T-helper 2 cell treated with Interferon-gamma antibody and Interleukin-4, amounts not matched to agents 5 μg/mL and 100 μg/mL, for 36 hours (primary cell): Measurements from ENCODE around the gene ASCL4.

Experiments
- DNase-seq: peaks from one replicate; pipeline ENCODE4 v3.0.0; 2021; ENCODE audit warnings: low spot score
- H3K27ac Mint-ChIP-seq: one replicate; pipeline ENCODE4 v1.8.0; 2021; ENCODE audit warnings: mild to moderate bottlenecking, mixed read lengths
- H3K27me3 Mint-ChIP-seq: one replicate; pipeline ENCODE4 v1.8.0; 2021; ENCODE audit warnings: low read depth, mixed read lengths
- H3K36me3 Mint-ChIP-seq: one replicate; pipeline ENCODE4 v1.8.0; 2021; ENCODE audit warnings: low read depth, mixed read lengths
- H3K4me1 Mint-ChIP-seq: one replicate; pipeline ENCODE4 v1.8.0; 2021; ENCODE audit warnings: low read depth, mixed read lengths
- H3K4me3 Mint-ChIP-seq: one replicate; pipeline ENCODE4 v1.8.0; 2022; ENCODE audit warnings: mild to moderate bottlenecking, moderate library complexity, mixed read lengths
- H3K9me3 Mint-ChIP-seq: one replicate; pipeline ENCODE4 v1.8.0; 2021; ENCODE audit warnings: mixed read lengths

The ASCL4 gene

DNA sequence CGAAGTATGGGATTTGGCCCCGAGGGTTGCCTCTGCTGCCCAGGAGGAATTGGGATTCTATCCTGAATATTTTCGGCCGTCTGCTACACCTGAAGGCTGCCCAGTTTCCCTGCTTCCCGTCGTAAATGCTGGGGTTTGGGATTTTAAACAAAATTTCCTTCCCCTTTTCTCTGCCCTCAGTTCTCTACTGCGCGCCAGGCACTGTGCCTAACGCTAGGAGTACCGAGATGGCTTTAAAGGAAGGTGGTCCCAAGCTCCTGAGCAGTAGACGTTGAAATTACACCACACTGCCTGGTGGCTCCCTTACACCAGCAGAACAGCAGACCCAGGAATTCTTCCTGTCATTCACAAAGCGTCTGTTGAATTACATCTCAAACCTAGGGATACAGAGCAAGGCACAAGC, 13.0 kb upstream of the ASCL4 start:
- H3K9me3 Mint-ChIP-seq = peaks cover 6% of the 10 kb centered on the region
- DNase-seq = no peak

DNA sequence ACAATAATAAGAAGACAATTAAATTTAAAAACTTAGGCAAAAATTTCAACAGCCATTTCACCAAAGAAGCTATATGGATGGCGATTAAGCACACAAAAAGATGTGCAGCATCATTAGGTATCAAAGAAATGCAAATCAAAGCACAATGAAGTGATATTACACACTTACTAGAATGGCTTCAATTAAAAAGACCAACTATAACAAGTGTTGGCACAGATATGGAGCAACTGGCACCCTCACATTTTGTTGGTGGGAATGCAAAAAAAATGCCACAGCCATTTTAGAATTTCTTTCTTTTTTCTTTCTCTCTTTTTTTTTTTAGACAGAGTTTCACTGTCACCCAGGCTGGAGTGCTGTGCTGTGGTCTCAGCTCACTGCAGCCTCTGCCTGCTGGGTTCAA, 11.6 kb upstream of the ASCL4 start:
- Mint-ChIP-seq H3K4me3 (no peak overlapping the region), H3K27ac (no peak overlapping the region), H3K9me3 (peaks cover 6% of the 10 kb centered on the region), H3K36me3 (peaks cover 11% of the 10 kb centered on the region), H3K27me3 (peaks cover 20% of the 10 kb centered on the region), H3K4me1 (peaks cover 26% of the 10 kb centered on the region)
- no peak for DNase-seq

More for the DNA sequence above, 13.0 kb upstream of the ASCL4 start:
- peak overlapping the region; percentile 85 for H3K4me3 Mint-ChIP-seq
- peak overlapping the region; percentile 88 for H3K27ac Mint-ChIP-seq
- H3K27me3 Mint-ChIP-seq = peaks cover 10% of the 10 kb centered on the region
- peaks cover 20% of the 10 kb centered on the region for H3K36me3 Mint-ChIP-seq
- H3K4me1 Mint-ChIP-seq = peaks cover 29% of the 10 kb centered on the region

DNA sequence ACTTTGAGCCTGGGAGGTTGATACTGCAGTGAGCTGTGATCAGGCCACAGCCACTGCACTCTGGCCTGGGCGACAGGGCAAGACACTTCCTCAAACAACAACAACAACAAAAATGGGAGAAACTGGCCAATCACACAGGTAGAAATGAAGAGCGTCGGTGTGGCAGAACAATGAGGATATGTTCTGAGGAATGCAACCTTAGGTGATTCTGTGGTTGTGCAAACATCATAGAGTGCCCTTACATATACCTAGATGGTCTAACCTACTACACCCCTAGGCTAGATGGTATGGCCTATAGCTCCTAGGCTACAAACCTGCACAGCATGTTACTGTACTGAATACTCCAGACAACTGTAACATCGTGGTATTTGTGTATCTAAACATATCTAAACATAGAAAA, 9.9 kb upstream of the ASCL4 start:
- H3K27me3 Mint-ChIP-seq = peaks cover 20% of the 10 kb centered on the region
- no peak overlapping the region for H3K27ac Mint-ChIP-seq
- H3K36me3 Mint-ChIP-seq = peaks cover 3% of the 10 kb centered on the region
- peaks cover 6% of the 10 kb centered on the region for H3K9me3 Mint-ChIP-seq
- H3K4me3 Mint-ChIP-seq = no peak overlapping the region
- peaks cover 13% of the 10 kb centered on the region for H3K4me1 Mint-ChIP-seq
- no peak for DNase-seq

DNA sequence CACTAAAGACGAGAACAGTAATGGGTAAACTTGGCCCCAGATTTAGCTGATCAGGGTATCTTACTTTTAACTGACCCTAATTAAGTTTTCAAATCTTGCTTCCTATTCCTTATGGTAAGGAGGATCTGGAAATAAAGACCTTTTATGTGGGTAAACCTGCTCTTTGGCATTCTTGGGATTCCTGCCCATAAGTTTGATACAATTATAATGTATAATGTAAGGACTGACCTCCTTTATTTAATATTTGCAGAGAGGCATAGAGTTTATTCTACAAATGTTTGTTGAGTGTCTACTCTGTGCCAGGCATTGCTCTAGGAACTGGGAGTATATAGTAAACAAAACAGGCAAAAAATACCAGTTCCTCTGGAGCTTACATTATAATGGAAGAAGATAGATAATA, 9.2 kb upstream of the ASCL4 start:
- H3K27me3 Mint-ChIP-seq = peaks cover 22% of the 10 kb centered on the region
- no peaks in the 10 kb centered on the region for H3K36me3 Mint-ChIP-seq
- no peak overlapping the region for H3K4me3 Mint-ChIP-seq
- no peak overlapping the region for H3K27ac Mint-ChIP-seq
- H3K9me3 Mint-ChIP-seq = peaks cover 6% of the 10 kb centered on the region
- no peak for DNase-seq
- H3K4me1 Mint-ChIP-seq = peaks cover 7% of the 10 kb centered on the region

DNA sequence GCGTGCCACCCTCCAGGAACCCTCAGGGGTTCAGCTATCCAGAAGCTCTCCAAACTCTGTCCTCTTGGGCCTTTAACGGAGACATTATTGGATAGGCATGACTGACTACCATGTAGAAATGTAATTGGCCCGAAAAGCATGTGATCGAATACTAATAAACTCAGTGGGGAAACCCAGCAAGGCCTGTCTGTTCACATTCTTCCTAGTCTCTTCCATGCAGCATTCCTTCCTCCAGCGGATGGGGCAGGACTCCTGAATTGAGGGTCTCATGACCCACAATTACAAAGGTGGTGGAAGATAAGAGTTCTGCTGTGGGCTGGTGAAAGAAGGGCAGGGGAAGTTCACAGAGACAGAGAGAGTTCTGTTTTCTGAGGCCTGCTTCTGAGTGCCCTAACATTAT, 7.0 kb upstream of the ASCL4 start:
- DNase-seq = no peak
- Mint-ChIP-seq H3K4me3 (no peak overlapping the region), H3K27me3 (peaks cover 34% of the 10 kb centered on the region), H3K4me1 (no peaks in the 10 kb centered on the region), H3K27ac (no peak overlapping the region), H3K9me3 (peaks cover 4% of the 10 kb centered on the region), H3K36me3 (no peaks in the 10 kb centered on the region)

DNA sequence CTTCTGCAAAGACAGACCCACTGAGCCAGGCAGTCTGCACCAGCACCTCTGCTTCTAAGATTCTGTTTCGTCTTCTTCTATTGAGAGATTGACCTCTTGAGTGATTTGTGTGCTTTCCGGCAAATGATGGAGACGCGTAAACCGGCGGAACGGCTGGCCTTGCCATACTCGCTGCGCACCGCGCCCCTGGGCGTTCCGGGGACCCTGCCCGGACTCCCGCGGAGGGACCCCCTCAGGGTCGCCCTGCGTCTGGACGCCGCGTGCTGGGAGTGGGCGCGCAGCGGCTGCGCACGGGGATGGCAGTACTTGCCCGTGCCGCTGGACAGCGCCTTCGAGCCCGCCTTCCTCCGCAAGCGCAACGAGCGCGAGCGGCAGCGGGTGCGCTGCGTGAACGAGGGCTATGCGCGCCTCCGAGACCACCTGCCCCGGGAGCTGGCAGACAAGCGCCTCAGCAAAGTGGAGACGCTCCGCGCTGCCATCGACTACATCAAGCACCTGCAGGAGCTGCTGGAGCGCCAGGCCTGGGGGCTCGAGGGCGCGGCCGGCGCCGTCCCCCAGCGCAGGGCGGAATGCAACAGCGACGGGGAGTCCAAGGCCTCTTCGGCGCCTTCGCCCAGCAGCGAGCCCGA, 703 bp downstream of the ASCL4 start:
- Mint-ChIP-seq H3K4me3 (peak overlapping the region; percentile 62), H3K27me3 (peaks cover 82% of the 10 kb centered on the region), H3K36me3 (no peaks in the 10 kb centered on the region), H3K9me3 (no peaks in the 10 kb centered on the region), H3K27ac (no peak overlapping the region), H3K4me1 (peaks cover 26% of the 10 kb centered on the region)
- DNase-seq = no peak

DNA sequence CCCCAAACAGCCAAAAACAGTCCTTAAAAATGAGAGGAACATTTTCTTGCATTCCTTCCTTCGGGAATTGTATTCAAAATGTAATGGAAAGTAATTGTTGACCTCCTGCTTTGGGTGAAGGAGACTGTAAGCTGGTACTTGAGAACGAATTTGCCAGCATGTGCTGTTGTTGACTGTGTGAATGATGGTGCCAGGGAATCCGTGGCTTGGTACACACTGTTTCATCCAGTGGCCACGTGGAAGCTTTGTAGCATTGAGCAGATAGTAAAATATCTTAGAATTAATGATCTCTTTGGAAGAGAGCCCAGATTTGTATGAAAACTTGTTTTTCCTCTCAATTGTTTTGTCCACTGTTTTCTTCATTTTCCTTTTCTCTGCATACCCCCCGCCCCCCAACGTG, 1.7 kb downstream of the ASCL4 start:
- Mint-ChIP-seq H3K27ac (no peak overlapping the region), H3K27me3 (peaks cover 80% of the 10 kb centered on the region), H3K4me3 (no peak overlapping the region), H3K4me1 (peaks cover 26% of the 10 kb centered on the region), H3K36me3 (no peaks in the 10 kb centered on the region), H3K9me3 (no peaks in the 10 kb centered on the region)
- DNase-seq = no peak

DNA sequence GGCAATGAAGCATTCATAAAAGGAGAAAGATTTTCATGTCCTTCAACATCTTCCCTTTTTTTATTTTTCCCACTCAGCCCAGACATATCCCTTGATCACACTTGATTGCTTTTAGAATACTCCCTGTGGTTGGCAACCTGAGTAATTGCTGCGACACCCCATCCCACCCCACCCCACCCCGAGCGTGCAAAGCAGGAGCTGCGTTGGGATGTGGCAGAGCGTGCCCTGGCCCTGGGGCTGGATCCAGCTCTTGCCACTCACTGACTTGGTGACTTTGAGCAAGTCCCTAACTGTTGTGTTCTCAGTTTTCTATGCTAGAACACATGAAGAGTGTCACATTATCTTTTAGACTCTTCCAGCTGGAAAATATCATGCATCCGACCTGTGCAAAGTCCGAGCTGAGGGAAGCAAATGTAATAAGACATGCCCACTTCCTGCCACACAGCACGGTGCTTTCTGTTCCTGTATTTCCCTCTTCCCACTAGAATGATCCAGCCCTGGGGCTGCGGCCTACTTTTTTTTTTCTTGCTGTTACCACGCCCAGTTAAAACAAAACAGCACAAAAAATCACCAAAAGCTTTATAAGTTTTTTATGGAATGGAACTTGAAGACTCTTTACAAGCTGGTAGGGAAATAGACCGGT, 4.0 kb downstream of the ASCL4 start:
- DNase-seq = no peak
- H3K4me1 Mint-ChIP-seq = peaks cover 24% of the 10 kb centered on the region
- no peak overlapping the region for H3K27ac Mint-ChIP-seq
- no peak overlapping the region for H3K4me3 Mint-ChIP-seq
- no peaks in the 10 kb centered on the region for H3K9me3 Mint-ChIP-seq
- H3K36me3 Mint-ChIP-seq = no peaks in the 10 kb centered on the region
- H3K27me3 Mint-ChIP-seq = peaks cover 66% of the 10 kb centered on the region

DNA sequence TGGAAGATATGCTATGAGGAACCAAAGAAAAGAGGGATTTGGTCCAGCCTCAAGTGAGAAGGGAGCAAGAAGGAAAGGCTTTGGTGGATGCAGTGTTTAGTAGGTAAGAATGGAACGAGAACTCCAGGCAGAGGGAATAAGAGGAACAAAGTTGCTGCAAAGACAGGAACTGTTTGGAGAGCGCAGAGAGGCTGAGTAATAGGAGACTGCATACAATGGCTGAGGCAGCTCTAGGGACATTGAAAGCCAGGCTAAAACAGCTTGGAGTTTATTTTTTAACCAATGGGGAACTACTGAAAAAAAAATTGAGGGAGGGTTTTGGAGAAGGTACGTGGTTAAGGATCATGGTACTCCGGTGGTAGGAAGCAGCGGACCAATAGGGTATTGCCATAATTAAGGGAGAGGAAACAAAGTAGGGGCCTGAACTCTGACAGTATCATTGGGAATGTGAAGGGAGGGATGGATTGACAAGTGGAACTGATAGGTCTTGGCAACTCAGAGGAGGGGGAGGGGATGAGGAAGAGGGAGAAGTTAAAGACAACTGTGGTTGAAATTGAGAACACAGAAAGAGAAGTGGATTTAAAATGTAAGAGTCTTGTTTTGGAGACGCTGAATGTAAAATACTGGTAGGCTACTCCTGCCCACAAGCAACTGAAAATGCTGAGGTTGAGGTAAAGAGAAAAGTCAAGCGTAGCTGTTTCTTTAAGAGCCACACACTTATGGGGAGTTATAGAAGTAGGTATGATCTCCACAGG, 4.8 kb downstream of the ASCL4 start:
- Mint-ChIP-seq H3K4me3 (no peak overlapping the region), H3K9me3 (no peaks in the 10 kb centered on the region), H3K4me1 (peaks cover 21% of the 10 kb centered on the region), H3K27me3 (peaks cover 59% of the 10 kb centered on the region), H3K36me3 (no peaks in the 10 kb centered on the region), H3K27ac (no peak overlapping the region)
- DNase-seq = no peak

DNA sequence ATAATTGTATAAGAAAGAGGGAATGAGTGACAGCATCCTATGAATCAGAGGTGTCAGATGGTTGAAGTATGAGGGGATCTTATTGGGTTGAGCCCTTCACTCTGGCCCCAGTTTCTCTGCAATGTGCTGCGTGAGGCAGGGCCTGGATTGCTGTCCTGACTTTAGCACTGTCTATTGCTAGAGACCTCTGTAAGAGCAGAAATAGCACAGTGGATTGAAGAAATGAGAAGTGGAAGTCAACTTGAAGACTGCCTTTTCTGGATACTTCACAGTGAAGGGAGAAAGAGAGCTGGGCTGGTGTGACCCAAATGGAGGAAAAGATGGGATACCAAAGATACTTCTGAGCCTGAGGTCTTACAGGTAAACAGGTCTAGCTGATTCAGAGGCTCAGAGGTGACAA, 5.8 kb downstream of the ASCL4 start:
- H3K4me1 Mint-ChIP-seq = peaks cover 14% of the 10 kb centered on the region
- H3K4me3 Mint-ChIP-seq = no peak overlapping the region
- no peak for DNase-seq
- no peaks in the 10 kb centered on the region for H3K9me3 Mint-ChIP-seq
- H3K27me3 Mint-ChIP-seq = peaks cover 50% of the 10 kb centered on the region
- H3K36me3 Mint-ChIP-seq = no peaks in the 10 kb centered on the region
- H3K27ac Mint-ChIP-seq = no peak overlapping the region

DNA sequence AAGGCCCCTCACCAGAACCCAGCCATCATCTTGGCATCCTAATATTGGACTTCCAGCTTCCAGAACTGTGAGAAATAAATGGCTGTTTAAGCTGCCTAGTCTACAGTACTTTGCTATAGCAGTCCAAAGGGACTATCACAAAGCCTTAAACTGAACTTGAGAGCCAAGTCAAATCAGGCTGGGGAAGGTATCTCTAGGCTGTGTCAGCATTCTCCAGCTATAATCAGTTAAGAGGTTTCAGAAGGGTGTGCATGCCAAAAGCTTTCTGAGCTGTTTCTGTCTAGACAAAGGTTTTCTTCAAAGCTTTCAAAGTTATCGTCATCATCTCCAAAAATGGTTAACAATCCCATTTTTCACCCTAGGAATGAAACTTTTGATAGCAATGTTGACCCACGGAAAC, 7.6 kb downstream of the ASCL4 start:
- Mint-ChIP-seq H3K9me3 (no peaks in the 10 kb centered on the region), H3K4me1 (peaks cover 12% of the 10 kb centered on the region)
- DNase-seq = no peak

DNA sequence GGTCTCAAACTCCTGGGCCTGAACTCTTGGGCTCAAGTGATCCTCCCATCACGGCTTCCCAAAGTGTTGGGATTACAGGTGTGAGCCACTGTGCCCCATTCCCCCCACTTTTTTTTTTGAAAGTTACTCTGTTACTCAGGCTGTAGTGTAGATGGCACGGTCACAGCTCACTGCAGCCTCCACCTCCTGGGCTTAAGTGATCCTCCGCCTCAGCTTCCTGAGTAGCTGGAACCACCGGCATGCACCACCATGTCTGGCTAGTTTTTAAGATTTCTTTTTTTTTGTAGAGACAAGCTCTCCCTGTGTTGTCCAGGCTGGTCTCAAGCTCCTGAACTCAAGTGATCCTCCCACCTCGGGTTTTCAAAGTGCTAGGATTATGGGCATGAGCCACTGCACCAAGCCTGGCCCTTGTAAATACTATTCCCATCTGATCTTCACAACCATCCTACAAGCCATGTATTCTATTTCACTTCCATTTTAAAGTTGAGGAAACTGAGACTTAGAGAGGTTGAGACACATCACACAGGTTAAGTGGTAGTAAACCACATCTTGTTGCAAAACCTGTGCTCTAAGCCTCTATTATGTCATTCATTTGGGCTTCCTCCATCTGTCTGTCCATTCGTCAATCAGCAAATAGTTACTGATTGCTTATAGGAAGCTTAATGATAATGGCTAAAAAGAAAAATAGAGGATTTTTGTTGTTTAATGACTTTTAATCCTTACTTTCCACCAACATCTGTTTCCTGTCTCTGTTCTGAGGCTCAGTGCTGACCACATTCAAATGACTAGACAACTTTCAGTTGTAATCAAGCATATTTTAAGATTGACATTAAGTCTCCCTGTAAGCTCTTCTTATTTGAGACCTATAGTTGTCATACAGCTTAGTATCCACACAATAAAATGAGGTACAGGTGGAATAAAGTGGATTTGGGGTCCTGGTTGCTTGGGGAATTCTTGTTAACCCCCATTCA, 9.2 kb downstream of the ASCL4 start:
- Mint-ChIP-seq H3K27me3 (peaks cover 23% of the 10 kb centered on the region), H3K4me1 (peaks cover 12% of the 10 kb centered on the region), H3K4me3 (no peak overlapping the region), H3K36me3 (no peaks in the 10 kb centered on the region), H3K27ac (no peak overlapping the region), H3K9me3 (no peaks in the 10 kb centered on the region)
- DNase-seq = no peak

More for the DNA sequence above, 7.6 kb downstream of the ASCL4 start:
- Mint-ChIP-seq H3K36me3 (no peaks in the 10 kb centered on the region), H3K27ac (no peak overlapping the region), H3K27me3 (peaks cover 36% of the 10 kb centered on the region), H3K4me3 (no peak overlapping the region)

DNA sequence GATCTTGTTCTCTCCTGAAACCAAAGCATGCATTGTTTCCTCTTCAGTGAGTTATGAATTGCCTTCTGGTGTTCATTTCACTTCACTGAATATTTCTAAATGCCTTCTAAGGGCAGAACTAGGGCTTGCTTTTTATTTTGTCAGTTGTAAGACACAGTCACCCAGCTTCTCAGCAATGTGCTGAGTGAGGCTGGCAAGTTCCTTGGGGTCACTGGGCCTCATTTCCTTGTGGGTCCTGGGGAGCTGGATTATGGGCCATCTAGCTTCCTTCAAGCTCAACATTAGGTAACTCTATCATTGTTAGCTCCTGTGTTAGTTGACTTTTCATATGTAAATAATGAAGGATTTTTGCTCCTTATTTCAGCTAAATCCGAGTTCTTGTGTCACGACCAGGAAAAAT, 13.8 kb downstream of the ASCL4 start:
- H3K27ac Mint-ChIP-seq = no peak overlapping the region
- H3K27me3 Mint-ChIP-seq = peaks cover 2% of the 10 kb centered on the region
- H3K36me3 Mint-ChIP-seq = no peaks in the 10 kb centered on the region
- H3K4me3 Mint-ChIP-seq = no peak overlapping the region
- DNase-seq = no peak
- H3K9me3 Mint-ChIP-seq = no peaks in the 10 kb centered on the region
- peaks cover 5% of the 10 kb centered on the region for H3K4me1 Mint-ChIP-seq
